Measurements from ENCODE around the gene FBXL2.
"Not testable (repeated sequence)": the region's sequence is repeated elsewhere in the genome, so short reads cannot be mapped to it uniquely, and the experiment has no call there.

The FBXL2 gene

GRCh38 chr3:33428734-33429133, 151.5 kb downstream of the FBXL2 start:
- DNase-seq (ENCODE audit: low read depth), result no peak

- DNase-seq (ENCODE audit: low read depth), result not testable (repeated sequence)
These were observed 152.1 kb downstream of the FBXL2 start for GRCh38 chr3:33429306-33429705.

GRCh38 chr3:33430061-33430460, 152.8 kb downstream of the FBXL2 start:
- DNase-seq (ENCODE audit: low read depth), result no peak

- no peak for DNase-seq (ENCODE audit: low read depth)
These were observed 153.3 kb downstream of the FBXL2 start for GRCh38 chr3:33430571-33430970.

GRCh38 chr3:33433843-33434242, 156.6 kb downstream of the FBXL2 start:
- no peak for DNase-seq (ENCODE audit: low read depth)

All from stimulated activated CD8-positive, alpha-beta memory T cell treated with anti-CD3 and anti-CD28 coated beads, Interleukin-15, amount 100 ng/mL, for 1 hour (primary cell).